GM12891 (cell line): ENCODE measurements around the gene BMP6.

Experiments
- DNase-seq: peaks from one replicate; pipeline ENCODE4 v3.0.0; 2011; ENCODE audit warnings: low spot score; ENCODE audit not compliant: insufficient read length
- FAIRE-seq: peaks from 2 replicates; lab custom pipeline; 2011; peaks lifted over from hg19 to GRCh38; lab: Jason Lieb, UNC
- PAX5 ChIP-seq: IDR thresholded peaks from 2 replicates; pipeline ENCODE4 v1.6.1; 2011; ENCODE audit warnings: low read length, moderate library complexity, mild to moderate bottlenecking; ENCODE audit not compliant: insufficient read depth, severe bottlenecking
- POLR2A ChIP-seq: IDR thresholded peaks from 2 replicates; pipeline ENCODE4 v1.6.1; 2011; ENCODE audit warnings: low read depth, low read length, control low read depth
- POLR2AphosphoS5 ChIP-seq: IDR thresholded peaks from 2 replicates; pipeline ENCODE4 v1.6.1; 2011; ENCODE audit warnings: low read depth, low read length, control low read depth
- POU2F2 ChIP-seq: IDR thresholded peaks from 2 replicates; pipeline ENCODE4 v1.6.1; 2011; ENCODE audit warnings: low read depth, mild to moderate bottlenecking, control low read depth, low read length, moderate library complexity
- SPI1 ChIP-seq: IDR thresholded peaks from 2 replicates; pipeline ENCODE4 v1.6.1; 2011; ENCODE audit warnings: low read depth, low read length, control low read depth
- TAF1 ChIP-seq: IDR thresholded peaks from 2 replicates; pipeline ENCODE4 v1.6.1; 2011; ENCODE audit warnings: low read depth, low read length, control low read depth

Gene BMP6

DNA sequence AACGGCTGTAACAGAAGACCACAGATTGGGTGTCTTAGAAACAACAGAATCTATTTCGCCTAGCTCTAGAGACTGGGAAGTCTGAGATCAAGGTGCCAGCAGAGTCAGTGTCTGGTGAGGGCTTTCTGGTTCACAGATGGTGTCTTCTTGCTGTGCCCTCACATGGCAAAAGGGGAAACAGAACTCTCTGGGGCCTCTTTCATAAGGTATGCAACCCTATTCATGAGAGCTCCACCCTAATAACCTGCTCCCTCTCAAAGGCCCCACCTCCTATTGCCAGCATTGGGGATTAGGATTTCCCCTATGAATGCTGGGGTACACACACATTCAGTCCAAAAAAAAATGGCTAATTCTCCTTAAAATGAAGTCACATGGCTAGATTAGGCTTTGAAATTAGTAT, 174.7 kb downstream of the BMP6 start:
- DNase-seq, result no peak
- TF ChIP-seq POLR2A (no peak), PAX5 (no peak), POU2F2 (no peak), TAF1 (no peak)
- FAIRE-seq, result no peak

DNA sequence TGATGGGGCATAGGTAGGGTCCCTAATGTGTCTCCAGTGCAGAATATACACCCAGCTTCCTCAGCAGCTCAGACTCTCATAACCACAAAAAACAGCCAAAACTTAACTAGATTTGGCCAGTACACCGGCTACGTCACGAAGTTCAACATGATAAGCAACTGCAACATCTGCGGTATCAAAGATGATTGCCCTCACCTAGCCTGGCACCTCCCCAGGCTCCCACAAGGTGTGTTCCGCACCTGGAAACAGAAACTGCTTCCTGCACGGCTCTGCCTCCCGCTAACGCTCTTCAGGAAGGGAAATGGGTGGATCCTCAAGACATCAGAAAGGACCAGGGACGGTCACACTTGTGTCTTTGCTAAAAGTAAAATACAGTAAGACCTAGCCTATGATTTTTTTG, 175.2 kb downstream of the BMP6 start:
- no peak for FAIRE-seq
- DNase-seq, result no peak
- TF ChIP-seq SPI1 (no peak), POU2F2 (no peak), TAF1 (no peak), PAX5 (no peak), POLR2A (no peak), POLR2AphosphoS5 (no peak)

DNA sequence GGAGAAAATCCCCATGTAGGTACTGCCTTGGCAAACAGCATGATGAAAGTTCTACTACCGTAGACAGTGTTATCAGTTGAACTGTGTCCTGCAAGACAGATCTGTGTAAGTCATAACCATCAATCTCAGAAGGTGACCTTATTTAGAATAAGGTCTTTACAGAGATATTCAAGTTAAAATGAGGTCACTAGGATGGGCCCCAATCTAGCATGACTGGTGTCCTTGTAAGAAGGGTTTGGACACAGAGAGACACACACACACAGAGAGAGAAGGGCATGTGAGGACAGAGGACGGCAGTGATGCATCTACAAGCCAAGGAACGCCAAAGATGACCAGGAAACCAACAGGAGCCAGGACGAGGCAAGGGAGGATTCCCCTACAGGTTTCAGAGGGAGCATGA, 175.9 kb downstream of the BMP6 start:
- FAIRE-seq (no peak), DNase-seq (no peak)
- TF ChIP-seq POLR2AphosphoS5, result no peak
- TF ChIP-seq POU2F2, result no peak
- no peak for TF ChIP-seq SPI1
- TF ChIP-seq PAX5, result no peak
- TF ChIP-seq TAF1, result no peak
- no peak for TF ChIP-seq POLR2A

DNA sequence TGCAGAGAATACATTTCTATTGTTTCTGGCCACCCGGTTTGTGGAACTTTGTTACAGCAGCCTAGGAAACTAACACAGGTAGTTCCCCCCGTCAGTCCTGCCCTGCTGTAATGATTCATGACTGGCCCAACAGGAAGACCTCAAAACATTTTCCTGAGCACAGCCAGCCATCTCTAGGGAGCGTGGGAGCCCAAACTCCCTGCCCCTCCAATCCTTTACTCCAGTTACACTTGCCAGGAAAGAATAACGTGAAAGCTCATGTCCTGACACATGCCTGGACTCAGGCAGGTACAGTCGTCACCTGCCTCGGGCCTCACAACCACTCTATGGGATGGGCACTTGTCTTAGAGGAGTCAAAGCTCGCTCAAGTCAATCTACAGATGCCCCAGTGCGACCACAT, 176.3 kb downstream of the BMP6 start:
- TF ChIP-seq POLR2AphosphoS5 (no peak), POU2F2 (no peak), PAX5 (no peak), SPI1 (no peak), POLR2A (no peak), TAF1 (no peak)
- no peak for DNase-seq
- no peak for FAIRE-seq

- TF ChIP-seq SPI1, result no peak
- no peak for TF ChIP-seq POLR2AphosphoS5
- no peak for TF ChIP-seq POU2F2
- no peak for TF ChIP-seq POLR2A
- TF ChIP-seq TAF1, result no peak
- no peak for TF ChIP-seq PAX5
- no peak for DNase-seq
- FAIRE-seq, result no peak
Measured at GRCh38 chr6:7902867-7903266, 177.0 kb downstream of the BMP6 start.

- DNase-seq (no peak), FAIRE-seq (no peak)
- no peak for TF ChIP-seq TAF1
- TF ChIP-seq POLR2A, result no peak
- TF ChIP-seq PAX5, result no peak
- no peak for TF ChIP-seq POLR2AphosphoS5
- TF ChIP-seq POU2F2, result no peak
- no peak for TF ChIP-seq SPI1
Measured at GRCh38 chr6:7903673-7904072, 177.8 kb downstream of the BMP6 start.

GRCh38 chr6:7904654-7905319, 178.9 kb downstream of the BMP6 start:
- FAIRE-seq (no peak), DNase-seq (no peak)
- TF ChIP-seq SPI1, result no peak
- no peak for TF ChIP-seq TAF1
- TF ChIP-seq POLR2AphosphoS5, result no peak

GRCh38 chr6:7905416-7905815, 179.5 kb downstream of the BMP6 start:
- DNase-seq, result no peak
- TF ChIP-seq PAX5, result no peak
- TF ChIP-seq TAF1, result no peak
- no peak for TF ChIP-seq POLR2A
- TF ChIP-seq POU2F2, result no peak
- TF ChIP-seq SPI1, result no peak
- no peak for TF ChIP-seq POLR2AphosphoS5
- FAIRE-seq, result no peak

GRCh38 chr6:7906741-7907140, 180.8 kb downstream of the BMP6 start:
- TF ChIP-seq PAX5 (no peak), TAF1 (no peak), POLR2A (no peak), POLR2AphosphoS5 (no peak), SPI1 (no peak), POU2F2 (no peak)
- FAIRE-seq, result no peak
- DNase-seq, result no peak

GRCh38 chr6:7907159-7907558, 181.3 kb downstream of the BMP6 start:
- no peak for FAIRE-seq
- DNase-seq, result no peak
- TF ChIP-seq POLR2AphosphoS5 (no peak), POU2F2 (no peak), PAX5 (no peak), TAF1 (no peak), POLR2A (no peak), SPI1 (no peak)
